HCT116 (cell line): ENCODE measurements around the gene SORBS1.

ENCODE experiments used
- CEBPB ChIP-seq: IDR thresholded peaks from 2 replicates; pipeline ENCODE4 v1.6.1; 2012; ENCODE audit warnings: low read depth
- CTCF ChIP-seq, 3 experiments: fragments of 200-600 bp in 1 of 3; sonication (generic) in 1 of 3; IDR thresholded peaks in 2 of 3; conservative IDR thresholded peaks in 1 of 3; 2 replicates each; pipeline ENCODE4 v1.5.1; 2012 to 2017; ENCODE audit warnings: low read depth in 2 of 3, low read length in 2 of 3, antibody characterized with exemption in 1 of 3, borderline replicate concordance in 1 of 3, control low read depth in 1 of 3, mild to moderate bottlenecking in 1 of 3, mixed read lengths in 1 of 3, mixed run types in 1 of 3, moderate library complexity in 1 of 3; ENCODE audit not compliant: insufficient read depth in 1 of 3
- EGR1 ChIP-seq: IDR thresholded peaks from 2 replicates; pipeline ENCODE4 v1.6.1; 2012; ENCODE audit warnings: low read depth
- EZH2 ChIP-seq: fragments of 200-600 bp; sonication (generic); IDR thresholded peaks from 2 replicates; pipeline ENCODE4 v1.6.1; 2017; ENCODE audit warnings: antibody characterized with exemption, mixed run types
- POLR2A ChIP-seq: IDR thresholded peaks from 2 replicates; pipeline ENCODE4 v1.7.0; 2011; ENCODE audit warnings: borderline replicate concordance; ENCODE audit not compliant: insufficient read depth, insufficient read length; ENCODE audit errors: extremely low read depth
- POLR2AphosphoS5 ChIP-seq: IDR thresholded peaks from 2 replicates; pipeline ENCODE4 v1.6.1; 2011; ENCODE audit warnings: mild to moderate bottlenecking, low read depth, low read length, moderate library complexity
- REST ChIP-seq: IDR thresholded peaks from 2 replicates; pipeline ENCODE4 v1.6.1; 2012; ENCODE audit warnings: low read depth
- ZNF274 ChIP-seq: fragments of 200-500 bp; sonication (Bioruptor generic); IDR thresholded peaks from 2 replicates; pipeline ENCODE4 v1.6.1; 2014; ENCODE audit warnings: mild to moderate bottlenecking, low read depth, low read length, inconsistent platforms

- no peak for TF ChIP-seq CTCF (IDR thresholded peaks at IDR 0.05 in 2 of 3, conservative IDR thresholded peaks at IDR 0.05 in 1 of 3; ENCODE audit: borderline replicate concordance in 1 of 3, insufficient read depth in 1 of 3, low read depth in 2 of 3, low read length in 2 of 3)
- TF ChIP-seq POLR2AphosphoS5, result no peak
- no peak for TF ChIP-seq EGR1
- TF ChIP-seq REST, result no peak
- no peak for TF ChIP-seq POLR2A
- no peak for TF ChIP-seq CEBPB
- no peak for TF ChIP-seq ZNF274
- no peak for TF ChIP-seq EZH2
These were observed 132.5 kb downstream of the SORBS1 start for GRCh38 chr10:95428701-95429100.
